Fibroblast of upper back skin (primary cell): Measurements from ENCODE around the gene AFF1.
"Not testable (repeated sequence)": the region's sequence is repeated elsewhere in the genome, so short reads cannot be mapped to it uniquely, and the experiment has no call there.

Experiments used
- DNase-seq: peaks from one replicate; pipeline ENCODE4 v3.0.0-alpha.2; 2013

The AFF1 gene

GRCh38 chr4:86989658-86990057 lies 54.8 kb downstream of the AFF1 start:
- DNase-seq, result not testable (repeated sequence)

GRCh38 chr4:86990510-86990909 lies 55.7 kb downstream of the AFF1 start:
- no peak for DNase-seq

- no peak for DNase-seq
Measured at GRCh38 chr4:86991994-86992393, 57.2 kb downstream of the AFF1 start.

GRCh38 chr4:86993909-86994681 lies 59.3 kb downstream of the AFF1 start:
- DNase-seq, result no peak

GRCh38 chr4:86994686-86995085 lies 59.9 kb downstream of the AFF1 start:
- no peak for DNase-seq

GRCh38 chr4:86996510-86996909 lies 61.7 kb downstream of the AFF1 start:
- not testable (repeated sequence) for DNase-seq

- DNase-seq, result no peak
Measured at GRCh38 chr4:86999136-86999643, 64.4 kb downstream of the AFF1 start.

- DNase-seq, result no peak
Measured at GRCh38 chr4:87002682-87003043, 67.9 kb downstream of the AFF1 start.

GRCh38 chr4:87003266-87003665 lies 68.5 kb downstream of the AFF1 start:
- DNase-seq, result no peak

- DNase-seq, result no peak
Measured at GRCh38 chr4:87005369-87005689, 70.5 kb downstream of the AFF1 start.

- peak; percentile 45 for DNase-seq
Measured at GRCh38 chr4:87005690-87006425, 71.0 kb downstream of the AFF1 start.

- DNase-seq, result no peak
Measured at GRCh38 chr4:87006426-87006675, 71.5 kb downstream of the AFF1 start.

GRCh38 chr4:87006676-87007527 lies 72.1 kb downstream of the AFF1 start:
- peak; percentile 92 for DNase-seq

- peak; percentile 45 for DNase-seq
Measured at GRCh38 chr4:87007528-87008446, 73.0 kb downstream of the AFF1 start.

GRCh38 chr4:87009095-87009648 lies 74.4 kb downstream of the AFF1 start:
- DNase-seq, result no peak

- no peak for DNase-seq
Measured at GRCh38 chr4:87010192-87010591, 75.4 kb downstream of the AFF1 start.

GRCh38 chr4:87011340-87012034 lies 76.7 kb downstream of the AFF1 start:
- peak; percentile 75 for DNase-seq

GRCh38 chr4:87012265-87012953 lies 77.6 kb downstream of the AFF1 start:
- DNase-seq, result no peak

- not testable (repeated sequence) for DNase-seq
Measured at GRCh38 chr4:87012954-87013308, 78.1 kb downstream of the AFF1 start.

GRCh38 chr4:87014284-87014782 lies 79.5 kb downstream of the AFF1 start:
- DNase-seq, result peak; percentile 85

GRCh38 chr4:87015416-87015815 lies 80.6 kb downstream of the AFF1 start:
- no peak for DNase-seq
